Esophagus muscularis mucosa (tissue), 3 donors: ENCODE measurements around the gene DIP2C.

ENCODE experiments used
- CTCF ChIP-seq, 3 experiments: fragments of 200-600 bp in 2 of 3; fragments of 450-650 bp in 1 of 3; sonication (generic) in 2 of 3; IDR thresholded peaks; one replicate each; pipeline ENCODE4 v1.5.1; 2017 to 2019; ENCODE audit warnings: antibody characterized with exemption in 3 of 3, mild to moderate bottlenecking in 2 of 3, moderate library complexity in 1 of 3
- POLR2A ChIP-seq: fragments of 450-650 bp; IDR thresholded peaks from one replicate; pipeline ENCODE4 v1.6.1; 2017; ENCODE audit warnings: antibody characterized with exemption, moderate library complexity, mild to moderate bottlenecking, low read depth

- no peak for TF ChIP-seq POLR2A
- TF ChIP-seq CTCF (IDR thresholded peaks at IDR 0.05), result no peak
These were observed 406.4 kb downstream of the DIP2C start for GRCh38 chr10:283140-283479.
